ENCODE data around the gene TMEM187.

The TMEM187 gene

GRCh38 chrX:153953892-153954557 lies 18.5 kb upstream of the TMEM187 start:
- DNase-seq: no peak

GRCh38 chrX:153954558-153955227 lies 17.9 kb upstream of the TMEM187 start:
- DNase-seq: no peak

- no peak for DNase-seq
These were observed 17.3 kb upstream of the TMEM187 start for GRCh38 chrX:153955228-153955732.

- no peak for DNase-seq
These were observed 16.3 kb upstream of the TMEM187 start for GRCh38 chrX:153956044-153956907.

GRCh38 chrX:153957224-153957623 lies 15.3 kb upstream of the TMEM187 start:
- no peak for DNase-seq

- DNase-seq: no peak
These were observed 13.9 kb upstream of the TMEM187 start for GRCh38 chrX:153958605-153959004.

- no peak for DNase-seq
These were observed 12.9 kb upstream of the TMEM187 start for GRCh38 chrX:153959649-153960048.

- no peak for DNase-seq
These were observed 12.5 kb upstream of the TMEM187 start for GRCh38 chrX:153960077-153960476.

GRCh38 chrX:153960786-153961185 lies 11.8 kb upstream of the TMEM187 start:
- DNase-seq: no peak

GRCh38 chrX:153961292-153961691 lies 11.3 kb upstream of the TMEM187 start:
- no peak for DNase-seq

GRCh38 chrX:153963546-153963945 lies 9.0 kb upstream of the TMEM187 start:
- no peak for DNase-seq

- DNase-seq: no peak
These were observed 8.4 kb upstream of the TMEM187 start for GRCh38 chrX:153964105-153964504.

- no peak for DNase-seq
These were observed 7.1 kb upstream of the TMEM187 start for GRCh38 chrX:153965406-153965805.

GRCh38 chrX:153966283-153966688 lies 6.3 kb upstream of the TMEM187 start:
- no peak for DNase-seq

- no peak for DNase-seq
These were observed 5.6 kb upstream of the TMEM187 start for GRCh38 chrX:153966841-153967535.

GRCh38 chrX:153967536-153968224 lies 4.9 kb upstream of the TMEM187 start:
- no peak for DNase-seq

- DNase-seq: no peak
These were observed 4.3 kb upstream of the TMEM187 start for GRCh38 chrX:153968255-153968654.

- DNase-seq: no peak
These were observed 3.8 kb upstream of the TMEM187 start for GRCh38 chrX:153968754-153969124.

- DNase-seq: no peak
These were observed 3.2 kb upstream of the TMEM187 start for GRCh38 chrX:153969125-153969903.

- DNase-seq: no peak
These were observed 2.6 kb upstream of the TMEM187 start for GRCh38 chrX:153969904-153970356.
